Measurements from ENCODE around the gene CD1E. TPM values are rescaled to one million over a fixed set of nuclear protein-coding genes. Genes with fewer than 3 reads are reported as not detected.
A peak's percentile ranks its signal among the peaks of the same experiment; 100 is the strongest.
"Not testable (repeated sequence)": the region's sequence is repeated elsewhere in the genome, so short reads cannot be mapped to it uniquely, and the experiment has no call there.

Gene CD1E
- total and polyA plus RNA-seq, 2 donors (not counting 1 experiment from before 2014, with no cell fraction given) = not detected

DNA sequence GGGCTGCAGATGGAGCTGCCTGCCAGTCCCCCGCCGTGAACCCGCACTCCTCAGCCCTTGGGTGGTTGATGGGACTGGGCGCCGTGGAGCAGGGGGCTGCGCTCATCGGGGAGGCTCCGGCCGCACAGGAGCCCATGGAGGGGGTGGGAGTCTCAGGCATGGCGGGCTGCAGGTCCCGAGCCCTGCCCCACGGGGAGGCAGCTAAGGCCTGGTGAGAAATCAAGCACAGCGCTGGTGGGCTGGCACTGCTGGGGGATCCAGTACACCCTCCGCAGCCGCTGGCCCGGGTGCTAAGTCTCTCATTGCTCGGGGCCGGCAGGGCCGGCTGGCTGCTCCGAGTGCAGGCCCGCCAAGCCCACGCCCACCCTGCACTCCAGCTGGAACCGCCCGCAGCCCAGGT is 4.7 kb upstream of the CD1E start:
- H3K4me2 ChIP-seq (replicated peaks; ENCODE audit: low read depth, low read length, poor library complexity, severe bottlenecking); H3K79me2 ChIP-seq (ENCODE audit: control insufficient read depth, insufficient read depth, low read length); H3K27ac ChIP-seq (ENCODE audit: low read length in 2 of 2); H3K4me1 Mint-ChIP-seq; H4K20me1 ChIP-seq (ENCODE audit: control insufficient read depth, insufficient read depth, low read length, poor library complexity, severe bottlenecking); H3K36me3 ChIP-seq (replicated peaks in 1 of 2; ENCODE audit: control extremely low read depth in 1 of 2, control insufficient read depth in 1 of 2, extremely low read depth in 1 of 2, insufficient read depth in 2 of 2, low read length in 1 of 2); H3K4me1 ChIP-seq (ENCODE audit: control insufficient read depth in 2 of 2, insufficient read depth in 2 of 2, low read length in 2 of 2); CTCF ChIA-PET; H3K9ac ChIP-seq (ENCODE audit: low read length); H3K4me3 ChIP-seq (ENCODE audit: control extremely low read depth in 1 of 5, extremely low read depth in 1 of 5, insufficient read depth in 1 of 5, low read depth in 2 of 5, low read length in 4 of 5); H3K27me3 Mint-ChIP-seq; H3K9me3 Mint-ChIP-seq (ENCODE audit: insufficient read depth); H2AFZ ChIP-seq (ENCODE audit: insufficient read depth, low read depth, low read length, poor library complexity, severe bottlenecking); H3K27ac Mint-ChIP-seq; DNase-seq; POLR2A ChIA-PET; intact Hi-C loops (cut with micrococcal nuclease); ATAC-seq (ENCODE audit: low read depth); H3K9me3 ChIP-seq (ENCODE audit: control extremely low read depth in 1 of 3, control insufficient read depth in 2 of 3, insufficient read depth in 1 of 3, low read length in 2 of 3); H3K27me3 ChIP-seq (replicated peaks in 1 of 4; ENCODE audit: control extremely low read depth in 1 of 4, control insufficient read depth in 3 of 4, insufficient read depth in 4 of 4, low read length in 3 of 4); H3K4me3 Mint-ChIP-seq: not testable (repeated sequence)
- 95% methylated on average over 21 of the region's 24 CpGs for WGBS (ENCODE audit: insufficient coverage)

GRCh38 chr1:158354255-158354654 is 561 bp downstream of the CD1E start:
- TF ChIP-seq, protein P1, sequence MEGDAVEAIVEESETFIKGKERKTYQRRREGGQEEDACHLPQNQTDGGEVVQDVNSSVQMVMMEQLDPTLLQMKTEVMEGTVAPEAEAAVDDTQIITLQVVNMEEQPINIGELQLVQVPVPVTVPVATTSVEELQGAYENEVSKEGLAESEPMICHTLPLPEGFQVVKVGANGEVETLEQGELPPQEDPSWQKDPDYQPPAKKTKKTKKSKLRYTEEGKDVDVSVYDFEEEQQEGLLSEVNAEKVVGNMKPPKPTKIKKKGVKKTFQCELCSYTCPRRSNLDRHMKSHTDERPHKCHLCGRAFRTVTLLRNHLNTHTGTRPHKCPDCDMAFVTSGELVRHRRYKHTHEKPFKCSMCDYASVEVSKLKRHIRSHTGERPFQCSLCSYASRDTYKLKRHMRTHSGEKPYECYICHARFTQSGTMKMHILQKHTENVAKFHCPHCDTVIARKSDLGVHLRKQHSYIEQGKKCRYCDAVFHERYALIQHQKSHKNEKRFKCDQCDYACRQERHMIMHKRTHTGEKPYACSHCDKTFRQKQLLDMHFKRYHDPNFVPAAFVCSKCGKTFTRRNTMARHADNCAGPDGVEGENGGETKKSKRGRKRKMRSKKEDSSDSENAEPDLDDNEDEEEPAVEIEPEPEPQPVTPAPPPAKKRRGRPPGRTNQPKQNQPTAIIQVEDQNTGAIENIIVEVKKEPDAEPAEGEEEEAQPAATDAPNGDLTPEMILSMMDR (IDR thresholded peaks at IDR 0.05) = no peak
- no peak for TF ChIP-seq EZH2 (IDR thresholded peaks at IDR 0.05; ENCODE audit: borderline replicate concordance, insufficient read depth, low read depth, low read length, poor library complexity, severe bottlenecking)
- Mint-ChIP-seq H3K27ac (no peak overlapping the region), H3K27me3 (no peaks in the 10 kb centered on the region), H3K4me1 (peaks cover 20% of the 10 kb centered on the region), H3K9me3 (ENCODE audit: insufficient read depth) (no peaks in the 10 kb centered on the region), H3K4me3 (no peak overlapping the region)
- Histone ChIP-seq H3K79me2 (ENCODE audit: control insufficient read depth, insufficient read depth, low read length) (no peaks in the 10 kb centered on the region), H3K4me2 (replicated peaks; ENCODE audit: low read depth, low read length, poor library complexity, severe bottlenecking) (peak overlapping the region; percentile 44), H3K27ac (ENCODE audit: low read length in 2 of 2) (no peak overlapping the region), H4K20me1 (ENCODE audit: control insufficient read depth, insufficient read depth, low read length, poor library complexity, severe bottlenecking) (no peaks in the 10 kb centered on the region), H3K4me1 (ENCODE audit: control insufficient read depth in 2 of 2, insufficient read depth in 2 of 2, low read length in 2 of 2) (peaks cover 13 to 16% of the 10 kb centered on the region in 2 donors), H3K36me3 (replicated peaks in 1 of 2; ENCODE audit: control extremely low read depth in 1 of 2, control insufficient read depth in 1 of 2, extremely low read depth in 1 of 2, insufficient read depth in 2 of 2, low read length in 1 of 2) (no peaks in the 10 kb centered on the region), H3K9me3 (ENCODE audit: control extremely low read depth in 1 of 3, control insufficient read depth in 2 of 3, insufficient read depth in 1 of 3, low read length in 2 of 3) (no peaks in the 10 kb centered on the region), H3K9ac (ENCODE audit: low read length) (no peak overlapping the region), H3K4me3 (ENCODE audit: control extremely low read depth in 1 of 5, extremely low read depth in 1 of 5, insufficient read depth in 1 of 5, low read depth in 2 of 5, low read length in 4 of 5) (no peak overlapping the region), H2AFZ (ENCODE audit: insufficient read depth, low read depth, low read length, poor library complexity, severe bottlenecking) (no peak overlapping the region), H3K27me3 (replicated peaks in 1 of 4; ENCODE audit: control extremely low read depth in 1 of 4, control insufficient read depth in 3 of 4, insufficient read depth in 4 of 4, low read length in 3 of 4) (peaks cover 0 to 3% (median 0%) of the 10 kb centered on the region in 4 experiments)
- 87% methylated on average over 2 of the region's 2 CpGs for WGBS (ENCODE audit: insufficient coverage)
- ATAC-seq (ENCODE audit: low read depth) = no peak
- POLR2A ChIA-PET = no interaction called here
- DNase-seq = no peak
- CTCF ChIA-PET = interaction anchor here (0.6 to 1.1 kb wide), 2 partner anchors 44 to 151 kb away, joined by 3 to 5 read pairs; no protein-coding TSS in a partner anchor
- intact Hi-C loops (cut with micrococcal nuclease) = no loop called here
